A549 (cell line): ENCODE results near the gene MXRA7. TPM values are rescaled to one million over a fixed set of nuclear protein-coding genes. Genes with fewer than 3 reads are reported as not detected.

ENCODE experiments used
- ATAC-seq, 2 experiments: fragments of 200-7000 bp in 1 of 2; fragments of >200 bp in 1 of 2; cut with Nextera tagmentation in 1 of 2; cut with Tn5 transposase in 1 of 2; 3 replicates each; pipeline versions ENCODE4 v1.8.0 to v1.9.1; 2018 to 2020; ENCODE audit warnings: mild to moderate bottlenecking in 1 of 2, moderate library complexity in 1 of 2
- CTCF ChIA-PET: fragments of 300-600 bp; sonication (Branson Sonifier 250); formaldehyde crosslinking; extraction: SDS; loops from one replicate; lab custom pipeline; 2021; ENCODE audit warnings: antibody characterized with exemption, inconsistent platforms; lab: Yijun Ruan, JAX
- POLR2A ChIA-PET: fragments of 350-600 bp; formaldehyde crosslinking; extraction: SDS; loops from one replicate; lab custom pipeline; 2021; ENCODE audit warnings: antibody characterized with exemption, inconsistent platforms; lab: Yijun Ruan, JAX
- DNase-seq, 2 experiments: peaks; one replicate each; pipeline versions ENCODE4 v3.0.0 to v3.0.0-alpha.2; 2011 to 2016; ENCODE audit warnings: low read depth in 1 of 2, low spot score in 1 of 2
- FAIRE-seq: peaks from 2 replicates; lab custom pipeline; 2011; peaks lifted over from hg19 to GRCh38; lab: Jason Lieb, UNC
- H3K27ac ChIP-seq, 2 experiments: fragments of >200 bp; sonication (Bioruptor Twin); formaldehyde crosslinking; 3 replicates each; pipeline ENCODE4 v1.5.1; 2016 to 2017
- H3K4me1 ChIP-seq: fragments of >200 bp; sonication (Bioruptor Twin); formaldehyde crosslinking; 3 replicates; pipeline ENCODE4 v1.6.1; 2016
- H3K4me2 ChIP-seq: fragments of >200 bp; sonication (Bioruptor Twin); formaldehyde crosslinking; 3 replicates; pipeline ENCODE4 v1.6.1; 2016
- H3K4me3 ChIP-seq: fragments of >200 bp; sonication (Bioruptor Twin); formaldehyde crosslinking; 3 replicates; pipeline ENCODE4 v1.5.1; 2016
- H3K9me3 ChIP-seq: fragments of >200 bp; sonication (Bioruptor Twin); formaldehyde crosslinking; 3 replicates; pipeline ENCODE4 v1.6.1; 2016
- BCL3 ChIP-seq: fragments of >200 bp; sonication (Bioruptor Twin); formaldehyde crosslinking; IDR thresholded peaks from 3 replicates; pipeline ENCODE4 v1.6.1; 2016
- CBX2 ChIP-seq: fragments of 200-600 bp; sonication (generic); IDR thresholded peaks from 2 replicates; pipeline ENCODE4 v1.6.1; 2016; ENCODE audit warnings: low read depth, mild to moderate bottlenecking, borderline replicate concordance
- E2F6 ChIP-seq: IDR thresholded peaks from 2 replicates; pipeline ENCODE4 v1.6.1; 2012; ENCODE audit warnings: low read depth, borderline replicate concordance
- EHF ChIP-seq: fragments of 250-450 bp; sonication (Bioruptor Pico); IDR thresholded peaks from 2 replicates; pipeline ENCODE4 v1.5.0; 2020; ENCODE audit warnings: mild to moderate bottlenecking
- EP300 ChIP-seq, 2 experiments: fragments of >200 bp; sonication (Bioruptor Twin); formaldehyde crosslinking; IDR thresholded peaks; 2 replicates in 1 of 2; 3 replicates in 1 of 2; pipeline ENCODE4 v1.6.1; 2016 to 2017
- FOSB ChIP-seq: fragments of 250-450 bp; sonication (Bioruptor Pico); IDR thresholded peaks from 2 replicates; pipeline ENCODE4 v1.5.0; 2020; ENCODE audit warnings: mild to moderate bottlenecking, moderate library complexity
- FOSL2 ChIP-seq, 2 experiments: fragments of 450-650 bp in 1 of 2; fragments of >200 bp in 1 of 2; sonication (Bioruptor Twin) in 1 of 2; formaldehyde crosslinking; IDR thresholded peaks; 2 replicates each; pipeline versions ENCODE4 v1.5.0 to v1.6.1; 2016 to 2020; ENCODE audit warnings: mild to moderate bottlenecking in 1 of 2, moderate library complexity in 1 of 2
- FOXS1 ChIP-seq: fragments of 250-450 bp; sonication (Bioruptor Pico); IDR thresholded peaks from 2 replicates; pipeline ENCODE4 v1.5.0; 2020; ENCODE audit warnings: mild to moderate bottlenecking, moderate library complexity
- GATA3 ChIP-seq: IDR thresholded peaks from 2 replicates; pipeline ENCODE4 v1.6.1; 2012; ENCODE audit warnings: borderline replicate concordance
- HDAC2 ChIP-seq: fragments of 200-600 bp; sonication (generic); IDR thresholded peaks from 2 replicates; pipeline ENCODE4 v1.6.1; 2016
- HOXB13 ChIP-seq: fragments of 250-450 bp; sonication (Bioruptor Pico); IDR thresholded peaks from 2 replicates; pipeline ENCODE4 v1.5.0; 2020; ENCODE audit warnings: low read depth, mild to moderate bottlenecking, moderate library complexity
- HOXB5 ChIP-seq: fragments of 250-450 bp; sonication (Bioruptor Pico); IDR thresholded peaks from 2 replicates; pipeline ENCODE4 v1.5.0; 2020; ENCODE audit warnings: mild to moderate bottlenecking, moderate library complexity
- JUN ChIP-seq, 2 experiments: fragments of >200 bp; sonication (Bioruptor Twin); formaldehyde crosslinking; IDR thresholded peaks; 2 replicates in 1 of 2; 3 replicates in 1 of 2; pipeline ENCODE4 v1.6.1; 2016 to 2017
- JUNB ChIP-seq: fragments of >200 bp; sonication (Bioruptor Twin); formaldehyde crosslinking; IDR thresholded peaks from 2 replicates; pipeline ENCODE4 v1.6.1; 2016
- MAX ChIP-seq: IDR thresholded peaks from 2 replicates; pipeline ENCODE4 v1.6.1; 2012
- NR3C1 ChIP-seq: fragments of >200 bp; sonication (Bioruptor Twin); formaldehyde crosslinking; IDR thresholded peaks from 3 replicates; pipeline ENCODE4 v1.6.1; 2017
- PHF8 ChIP-seq: fragments of 200-600 bp; sonication (generic); IDR thresholded peaks from 2 replicates; pipeline ENCODE4 v1.6.1; 2016; ENCODE audit warnings: low read depth, mild to moderate bottlenecking, antibody characterized with exemption, moderate library complexity, borderline replicate concordance
- RAD21 ChIP-seq, 2 experiments: fragments of >200 bp in 1 of 2; sonication (Bioruptor Twin) in 1 of 2; formaldehyde crosslinking in 1 of 2; IDR thresholded peaks in 1 of 2; conservative IDR thresholded peaks in 1 of 2; 2 replicates in 1 of 2; 3 replicates in 1 of 2; pipeline ENCODE4 v1.6.1; 2012 to 2018; ENCODE audit warnings: inconsistent platforms in 1 of 2
- RFX5 ChIP-seq: fragments of 450-650 bp; IDR thresholded peaks from 2 replicates; pipeline ENCODE4 v1.7.1; 2014; ENCODE audit warnings: antibody characterized with exemption, mild to moderate bottlenecking, moderate library complexity
- SMC3 ChIP-seq: fragments of >200 bp; sonication (Bioruptor Twin); formaldehyde crosslinking; IDR thresholded peaks from 3 replicates; pipeline ENCODE4 v1.6.1; 2018; ENCODE audit warnings: inconsistent platforms
- SREBF2 ChIP-seq: fragments of 450-650 bp; IDR thresholded peaks from 2 replicates; pipeline ENCODE4 v1.6.1; 2014; ENCODE audit warnings: mild to moderate bottlenecking, moderate library complexity
- ZC3H11A ChIP-seq: fragments of 450-650 bp; IDR thresholded peaks from 2 replicates; pipeline ENCODE4 v1.6.1; 2014; ENCODE audit warnings: antibody characterized with exemption, mild to moderate bottlenecking
- WGBS: methylation state at CpG from one replicate; pipeline ENCODE4 v1.1.6; 2017; ENCODE audit errors: missing lambda C conversion rate; 5-methylcytosine and 5-hydroxymethylcytosine counted together
- polyA plus RNA-seq, 4 experiments: library from polyadenylated mRNA; depleted of rRNA in 3 of 4; stranded (reverse); fragments of >200 nt; fragmentation: RNase III in 1 of 4; extraction: RNeasy Plus Mini Kit Qiagen cat#74134 plus additional on column Dnase treatment in 1 of 4; gene quantifications; 2 replicates in 3 of 4; 3 replicates in 1 of 4; pipeline ENCODE4 v1.2.3, GENCODE V29; 2011 to 2017
- TF ChIP-seq, protein P1 (sequence below): fragments of 250-450 bp; sonication (Bioruptor Pico); IDR thresholded peaks from 2 replicates; pipeline ENCODE4 v1.5.0; 2021; ENCODE audit warnings: mild to moderate bottlenecking, moderate library complexity, borderline replicate concordance
- TF ChIP-seq, protein P2 (sequence below): fragments of 200-600 bp; sonication (generic); IDR thresholded peaks from 2 replicates; pipeline ENCODE4 v1.6.1; 2016; ENCODE audit warnings: antibody characterized with exemption, mild to moderate bottlenecking, moderate library complexity
- TF ChIP-seq, protein P3 (sequence below): fragments of >200 bp; sonication (Bioruptor Twin); formaldehyde crosslinking; IDR thresholded peaks from 2 replicates; pipeline ENCODE4 v1.6.1; 2016

The MXRA7 gene
- polyA plus RNA-seq, 2 of the 4 experiments (the other 2 are of a cell fraction): 47.8 to 57.2 TPM

- Histone ChIP-seq H3K4me3 (no peak overlapping the region), H3K4me2 (peak overlapping the region; percentile 79), H3K27ac (no peak overlapping the region), H3K9me3 (no peaks in the 10 kb centered on the region), H3K4me1 (peaks cover 15% of the 10 kb centered on the region)
- ChIA-PET CTCF (interaction anchor here (2.0 to 14.0 kb wide), 3 partner anchors 10 to 151 kb away, joined by 10 to 123 read pairs (median 23); no protein-coding TSS in a partner anchor), POLR2A (no interaction called here)
- ATAC-seq (no peak), FAIRE-seq (no peak), DNase-seq (no peak)
- WGBS: 90% methylated on average over 3 of the region's 3 CpGs
- TF ChIP-seq EP300 (IDR thresholded peaks at IDR 0.05) (no peak), ZC3H11A (no peak), PHF8 (no peak), HOXB13 (CRISPR knock-in tag) (no peak), JUNB (no peak), FOXS1 (no peak), HDAC2 (no peak), HOXB5 (CRISPR knock-in tag) (no peak), EHF (CRISPR knock-in tag) (no peak)
- TF ChIP-seq, protein P1, sequence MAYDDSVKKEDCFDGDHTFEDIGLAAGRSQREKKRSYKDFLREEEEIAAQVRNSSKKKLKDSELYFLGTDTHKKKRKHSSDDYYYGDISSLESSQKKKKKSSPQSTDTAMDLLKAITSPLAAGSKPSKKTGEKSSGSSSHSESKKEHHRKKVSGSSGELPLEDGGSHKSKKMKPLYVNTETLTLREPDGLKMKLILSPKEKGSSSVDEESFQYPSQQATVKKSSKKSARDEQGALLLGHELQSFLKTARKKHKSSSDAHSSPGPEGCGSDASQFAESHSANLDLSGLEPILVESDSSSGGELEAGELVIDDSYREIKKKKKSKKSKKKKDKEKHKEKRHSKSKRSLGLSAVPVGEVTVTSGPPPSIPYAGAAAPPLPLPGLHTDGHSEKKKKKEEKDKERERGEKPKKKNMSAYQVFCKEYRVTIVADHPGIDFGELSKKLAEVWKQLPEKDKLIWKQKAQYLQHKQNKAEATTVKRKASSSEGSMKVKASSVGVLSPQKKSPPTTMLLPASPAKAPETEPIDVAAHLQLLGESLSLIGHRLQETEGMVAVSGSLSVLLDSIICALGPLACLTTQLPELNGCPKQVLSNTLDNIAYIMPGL: no peak
These were observed 37.9 kb downstream of the MXRA7 start for GRCh38 chr17:76672892-76673291.

DNA sequence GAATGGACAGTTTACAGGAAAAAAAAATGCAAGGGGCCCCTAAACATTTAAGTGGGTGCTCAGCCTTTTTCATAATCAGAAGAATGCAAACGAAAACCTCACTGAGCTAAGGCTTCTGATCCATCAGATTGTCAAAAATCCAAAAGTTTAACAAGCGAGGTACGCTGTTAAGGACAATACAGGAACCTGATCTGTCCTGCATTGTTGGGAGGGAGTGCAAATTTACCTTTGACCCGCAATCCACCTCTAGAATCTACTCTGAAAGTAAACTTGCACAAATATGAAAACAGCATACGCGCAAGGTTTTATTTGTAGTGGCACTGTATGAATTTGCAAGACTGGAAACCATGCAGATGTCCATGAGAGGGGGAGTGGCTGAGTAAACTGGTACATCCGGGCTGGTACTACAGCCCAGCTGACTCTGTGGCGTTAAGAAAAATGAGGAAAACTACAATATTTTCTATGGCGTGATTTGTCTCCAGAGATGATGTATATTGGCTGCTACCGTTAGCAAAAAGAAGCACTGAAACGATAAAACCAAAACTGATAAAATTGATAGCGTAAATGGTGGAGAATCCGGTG, 38.4 kb downstream of the MXRA7 start:
- H3K27ac ChIP-seq: peak overlapping the region; percentile 77 to 90
- ChIA-PET CTCF (interaction anchor here (1.1 to 14.0 kb wide), 4 partner anchors 11 to 151 kb away, joined by 3 to 123 read pairs (median 17); no protein-coding TSS in a partner anchor), POLR2A (interaction anchor here (1.0 to 1.6 kb wide), 9 partner anchors 15 to 182 kb away, joined by 3 to 12 read pairs (median 3); partner anchors contain the start of gene ST6GALNAC2)
- DNase-seq (no peak), FAIRE-seq (no peak), ATAC-seq (no peak)
- H3K4me3 ChIP-seq: peak overlapping the region; percentile 54
- peaks cover 15% of the 10 kb centered on the region for H3K4me1 ChIP-seq
- WGBS: 59% methylated on average over 13 of the region's 13 CpGs
- H3K9me3 ChIP-seq: no peaks in the 10 kb centered on the region
- H3K4me2 ChIP-seq: peak overlapping the region; percentile 79
- TF ChIP-seq EHF (CRISPR knock-in tag): no peak
- no peak for TF ChIP-seq FOSL2 (IDR thresholded peaks at IDR 0.05)
- no peak for TF ChIP-seq FOSL2 (CRISPR knock-in tag; IDR thresholded peaks at IDR 0.05)
- no peak for TF ChIP-seq GATA3
- no peak for TF ChIP-seq NR3C1
- TF ChIP-seq E2F6: no peak
- TF ChIP-seq MAX: no peak
- TF ChIP-seq, protein P1: no peak
- TF ChIP-seq RAD21 (conservative IDR thresholded peaks at IDR 0.05 in 1 of 2, IDR thresholded peaks at IDR 0.05 in 1 of 2): no peak
- no peak for TF ChIP-seq FOSB (CRISPR knock-in tag)
- TF ChIP-seq FOXS1: no peak
- TF ChIP-seq BCL3: no peak
- TF ChIP-seq SMC3: no peak
- TF ChIP-seq, protein P2, sequence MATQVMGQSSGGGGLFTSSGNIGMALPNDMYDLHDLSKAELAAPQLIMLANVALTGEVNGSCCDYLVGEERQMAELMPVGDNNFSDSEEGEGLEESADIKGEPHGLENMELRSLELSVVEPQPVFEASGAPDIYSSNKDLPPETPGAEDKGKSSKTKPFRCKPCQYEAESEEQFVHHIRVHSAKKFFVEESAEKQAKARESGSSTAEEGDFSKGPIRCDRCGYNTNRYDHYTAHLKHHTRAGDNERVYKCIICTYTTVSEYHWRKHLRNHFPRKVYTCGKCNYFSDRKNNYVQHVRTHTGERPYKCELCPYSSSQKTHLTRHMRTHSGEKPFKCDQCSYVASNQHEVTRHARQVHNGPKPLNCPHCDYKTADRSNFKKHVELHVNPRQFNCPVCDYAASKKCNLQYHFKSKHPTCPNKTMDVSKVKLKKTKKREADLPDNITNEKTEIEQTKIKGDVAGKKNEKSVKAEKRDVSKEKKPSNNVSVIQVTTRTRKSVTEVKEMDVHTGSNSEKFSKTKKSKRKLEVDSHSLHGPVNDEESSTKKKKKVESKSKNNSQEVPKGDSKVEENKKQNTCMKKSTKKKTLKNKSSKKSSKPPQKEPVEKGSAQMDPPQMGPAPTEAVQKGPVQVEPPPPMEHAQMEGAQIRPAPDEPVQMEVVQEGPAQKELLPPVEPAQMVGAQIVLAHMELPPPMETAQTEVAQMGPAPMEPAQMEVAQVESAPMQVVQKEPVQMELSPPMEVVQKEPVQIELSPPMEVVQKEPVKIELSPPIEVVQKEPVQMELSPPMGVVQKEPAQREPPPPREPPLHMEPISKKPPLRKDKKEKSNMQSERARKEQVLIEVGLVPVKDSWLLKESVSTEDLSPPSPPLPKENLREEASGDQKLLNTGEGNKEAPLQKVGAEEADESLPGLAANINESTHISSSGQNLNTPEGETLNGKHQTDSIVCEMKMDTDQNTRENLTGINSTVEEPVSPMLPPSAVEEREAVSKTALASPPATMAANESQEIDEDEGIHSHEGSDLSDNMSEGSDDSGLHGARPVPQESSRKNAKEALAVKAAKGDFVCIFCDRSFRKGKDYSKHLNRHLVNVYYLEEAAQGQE: no peak
- TF ChIP-seq, protein P3, sequence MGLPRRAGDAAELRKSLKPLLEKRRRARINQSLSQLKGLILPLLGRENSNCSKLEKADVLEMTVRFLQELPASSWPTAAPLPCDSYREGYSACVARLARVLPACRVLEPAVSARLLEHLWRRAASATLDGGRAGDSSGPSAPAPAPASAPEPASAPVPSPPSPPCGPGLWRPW: no peak
- no peak for TF ChIP-seq JUN (IDR thresholded peaks at IDR 0.05)
- TF ChIP-seq CBX2: no peak
- TF ChIP-seq SREBF2: no peak
- no peak for TF ChIP-seq RFX5
- no peak for TF ChIP-seq ZC3H11A
